Neural crest cell (in vitro differentiated cells): ENCODE measurements around the gene GRK2. TPM values are rescaled to one million over a fixed set of nuclear protein-coding genes. Genes with fewer than 3 reads are reported as not detected.

Experiments
- DNase-seq: peaks from one replicate; pipeline ENCODE4 v3.0.0; 2021; ENCODE audit warnings: low read depth, mixed read lengths, low spot score
- H3K27ac Mint-ChIP-seq: one replicate; pipeline ENCODE4 v1.8.0; 2021; ENCODE audit warnings: mild to moderate bottlenecking, mixed read lengths; ENCODE audit not compliant: unreplicated experiment
- H3K27me3 Mint-ChIP-seq: 2 replicates; pipeline ENCODE4 v1.8.0; 2021; ENCODE audit warnings: low read depth, mild to moderate bottlenecking, mixed read lengths
- H3K36me3 Mint-ChIP-seq: 2 replicates; pipeline ENCODE4 v1.8.0; 2021; ENCODE audit warnings: low read depth, mild to moderate bottlenecking, mixed read lengths
- H3K4me1 Mint-ChIP-seq: 2 replicates; pipeline ENCODE4 v1.8.0; 2021; ENCODE audit warnings: mixed read lengths
- H3K4me3 Mint-ChIP-seq: one replicate; pipeline ENCODE4 v1.8.0; 2021; ENCODE audit warnings: mild to moderate bottlenecking, mixed read lengths
- H3K9me3 Mint-ChIP-seq: 2 replicates; pipeline ENCODE4 v1.8.0; 2021; ENCODE audit warnings: mixed read lengths
- total RNA-seq: library from RNA; stranded (reverse); gene quantifications from 2 replicates; pipeline ENCODE4 v1.2.1, GENCODE V29; 2021
- TF ChIP-seq, protein P1 (sequence below): fragments of 200-600 bp; sonication (generic); conservative IDR thresholded peaks from 2 replicates; pipeline ENCODE4 v1.5.0; 2021; ENCODE audit warnings: antibody characterized with exemption, mild to moderate bottlenecking

GRK2 gene
- total RNA-seq, 1 donor from 2014 or later, result 51.3 TPM

DNA sequence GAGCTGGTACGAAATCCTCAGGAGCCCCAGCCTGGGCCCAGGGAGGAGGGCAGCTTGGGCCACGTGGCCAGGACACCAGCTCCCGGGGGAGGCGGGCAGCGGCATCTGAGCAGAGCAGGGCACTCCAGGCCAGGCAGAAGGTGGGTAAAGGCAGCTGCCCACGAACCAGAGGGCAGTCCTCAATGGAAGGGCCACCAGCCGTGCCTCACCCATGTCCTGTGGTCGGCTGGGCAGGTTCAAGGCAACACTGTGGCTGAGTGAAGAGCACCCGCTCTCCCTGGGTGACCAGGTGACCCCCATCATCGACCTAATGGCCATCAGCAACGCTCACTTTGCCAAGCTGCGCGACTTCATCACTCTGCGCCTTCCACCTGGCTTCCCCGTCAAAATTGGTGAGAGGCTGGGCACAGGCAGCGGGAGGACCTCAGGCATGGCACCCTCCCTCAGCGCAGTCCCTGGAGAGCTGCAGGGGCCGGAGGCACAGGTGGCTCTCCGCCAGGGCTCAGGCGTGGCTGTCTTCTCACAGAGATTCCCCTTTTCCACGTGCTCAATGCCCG, 34.6 kb downstream of the GRK2 start:
- Mint-ChIP-seq H3K36me3 (peaks cover 20% of the 10 kb centered on the region), H3K9me3 (peaks cover 2% of the 10 kb centered on the region), H3K4me3 (no peak overlapping the region), H3K4me1 (peaks cover 8% of the 10 kb centered on the region), H3K27ac (no peak overlapping the region), H3K27me3 (peaks cover 21% of the 10 kb centered on the region)
- TF ChIP-seq, protein P1, sequence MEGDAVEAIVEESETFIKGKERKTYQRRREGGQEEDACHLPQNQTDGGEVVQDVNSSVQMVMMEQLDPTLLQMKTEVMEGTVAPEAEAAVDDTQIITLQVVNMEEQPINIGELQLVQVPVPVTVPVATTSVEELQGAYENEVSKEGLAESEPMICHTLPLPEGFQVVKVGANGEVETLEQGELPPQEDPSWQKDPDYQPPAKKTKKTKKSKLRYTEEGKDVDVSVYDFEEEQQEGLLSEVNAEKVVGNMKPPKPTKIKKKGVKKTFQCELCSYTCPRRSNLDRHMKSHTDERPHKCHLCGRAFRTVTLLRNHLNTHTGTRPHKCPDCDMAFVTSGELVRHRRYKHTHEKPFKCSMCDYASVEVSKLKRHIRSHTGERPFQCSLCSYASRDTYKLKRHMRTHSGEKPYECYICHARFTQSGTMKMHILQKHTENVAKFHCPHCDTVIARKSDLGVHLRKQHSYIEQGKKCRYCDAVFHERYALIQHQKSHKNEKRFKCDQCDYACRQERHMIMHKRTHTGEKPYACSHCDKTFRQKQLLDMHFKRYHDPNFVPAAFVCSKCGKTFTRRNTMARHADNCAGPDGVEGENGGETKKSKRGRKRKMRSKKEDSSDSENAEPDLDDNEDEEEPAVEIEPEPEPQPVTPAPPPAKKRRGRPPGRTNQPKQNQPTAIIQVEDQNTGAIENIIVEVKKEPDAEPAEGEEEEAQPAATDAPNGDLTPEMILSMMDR, result no peak
- no peak for DNase-seq

DNA sequence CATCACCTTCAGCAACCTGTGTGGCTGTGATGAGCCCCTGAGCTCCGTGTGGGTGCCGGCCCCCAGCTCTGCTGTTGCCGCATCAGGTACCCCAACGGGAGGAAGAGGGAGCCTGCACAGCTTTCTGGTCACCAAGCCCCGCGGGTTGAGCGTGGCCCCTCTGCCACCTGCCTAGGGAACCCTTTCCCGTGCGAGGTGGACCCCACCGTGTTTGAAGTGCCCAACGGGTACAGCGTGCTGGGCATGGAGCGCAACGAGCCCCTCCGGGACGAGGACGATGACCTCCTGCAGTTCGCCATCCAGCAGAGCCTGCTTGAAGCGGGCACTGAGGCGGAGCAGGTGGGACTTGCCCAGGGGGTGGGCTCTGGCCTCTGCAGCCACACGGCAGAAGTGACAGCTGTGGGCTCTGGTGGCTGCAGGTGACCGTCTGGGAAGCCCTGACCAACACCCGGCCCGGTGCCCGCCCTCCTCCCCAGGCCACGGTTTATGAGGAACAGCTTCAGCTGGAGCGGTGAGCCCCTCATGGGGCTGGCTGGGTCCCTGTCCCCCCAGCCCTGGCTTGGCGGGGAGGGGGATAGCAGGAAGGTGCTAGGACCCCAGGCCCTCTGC, 35.1 kb downstream of the GRK2 start:
- H3K27me3 Mint-ChIP-seq, result peaks cover 21% of the 10 kb centered on the region
- DNase-seq, result no peak
- TF ChIP-seq, protein P1, result no peak
- peaks cover 14% of the 10 kb centered on the region for H3K36me3 Mint-ChIP-seq
- no peaks in the 10 kb centered on the region for H3K9me3 Mint-ChIP-seq
- peaks cover 8% of the 10 kb centered on the region for H3K4me1 Mint-ChIP-seq
- H3K4me3 Mint-ChIP-seq, result no peak overlapping the region
- H3K27ac Mint-ChIP-seq, result no peak overlapping the region

DNA sequence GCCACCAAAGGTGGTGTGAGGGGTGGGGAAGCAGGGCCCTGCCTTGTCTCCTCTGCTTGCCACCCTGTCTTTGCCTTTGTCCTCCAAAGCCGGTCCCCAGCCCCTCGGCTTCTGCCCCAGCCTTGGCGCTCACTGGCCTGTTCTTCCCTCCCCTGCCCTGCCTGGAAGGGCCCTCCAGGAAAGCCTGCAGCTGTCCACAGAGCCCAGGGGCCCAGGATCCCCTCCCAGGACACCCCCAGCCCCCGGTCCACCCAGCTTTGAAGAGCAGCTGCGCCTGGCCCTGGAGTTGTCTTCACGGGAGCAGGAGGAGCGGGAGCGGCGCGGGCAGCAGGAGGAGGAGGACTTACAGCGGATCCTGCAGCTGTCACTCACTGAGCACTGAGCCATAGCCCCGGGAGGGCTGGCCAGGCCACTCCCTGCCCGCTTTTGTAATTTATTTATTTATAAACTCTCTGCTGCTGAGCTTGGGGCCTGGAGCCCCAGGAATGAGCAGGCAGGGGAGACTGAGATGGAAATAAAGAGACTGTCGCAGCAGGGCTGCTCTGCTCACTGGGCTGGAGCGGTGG, 35.8 kb downstream of the GRK2 start:
- TF ChIP-seq, protein P1, result no peak
- peaks cover 8% of the 10 kb centered on the region for H3K4me1 Mint-ChIP-seq
- peak overlapping the region; percentile 74 for H3K4me3 Mint-ChIP-seq
- peaks cover 8% of the 10 kb centered on the region for H3K36me3 Mint-ChIP-seq
- H3K27me3 Mint-ChIP-seq, result peaks cover 21% of the 10 kb centered on the region
- DNase-seq, result no peak
- H3K27ac Mint-ChIP-seq, result no peak overlapping the region
- H3K9me3 Mint-ChIP-seq, result no peaks in the 10 kb centered on the region

DNA sequence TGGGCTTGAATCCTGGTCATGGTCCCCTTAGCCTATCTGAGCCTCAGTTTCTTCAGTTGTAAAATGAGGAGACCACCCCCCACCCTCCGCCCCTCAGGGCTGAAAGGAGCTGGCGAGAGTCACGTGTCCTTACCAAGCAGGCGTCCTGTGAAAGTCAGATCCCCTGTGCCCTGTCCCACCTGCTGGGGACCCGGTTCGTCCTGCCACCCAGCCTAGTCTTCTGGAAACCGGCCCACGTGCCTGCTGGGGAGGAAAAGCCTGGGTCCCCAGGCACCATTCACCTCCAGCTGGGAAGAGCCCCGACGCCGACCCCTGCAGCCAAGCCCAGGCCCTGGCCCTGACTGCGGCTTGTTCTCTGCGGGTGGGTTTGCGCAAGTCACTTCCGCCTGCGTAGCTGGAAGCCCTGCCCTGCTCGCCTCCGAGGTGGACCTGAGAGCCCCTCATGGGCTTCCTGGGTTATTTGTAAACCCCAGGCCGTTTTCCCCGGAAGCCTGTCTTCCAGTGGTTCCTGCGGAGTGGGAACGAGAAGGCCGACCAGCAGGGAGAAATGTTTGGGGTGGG, 36.4 kb downstream of the GRK2 start:
- H3K36me3 Mint-ChIP-seq, result peaks cover 7% of the 10 kb centered on the region

DNA sequence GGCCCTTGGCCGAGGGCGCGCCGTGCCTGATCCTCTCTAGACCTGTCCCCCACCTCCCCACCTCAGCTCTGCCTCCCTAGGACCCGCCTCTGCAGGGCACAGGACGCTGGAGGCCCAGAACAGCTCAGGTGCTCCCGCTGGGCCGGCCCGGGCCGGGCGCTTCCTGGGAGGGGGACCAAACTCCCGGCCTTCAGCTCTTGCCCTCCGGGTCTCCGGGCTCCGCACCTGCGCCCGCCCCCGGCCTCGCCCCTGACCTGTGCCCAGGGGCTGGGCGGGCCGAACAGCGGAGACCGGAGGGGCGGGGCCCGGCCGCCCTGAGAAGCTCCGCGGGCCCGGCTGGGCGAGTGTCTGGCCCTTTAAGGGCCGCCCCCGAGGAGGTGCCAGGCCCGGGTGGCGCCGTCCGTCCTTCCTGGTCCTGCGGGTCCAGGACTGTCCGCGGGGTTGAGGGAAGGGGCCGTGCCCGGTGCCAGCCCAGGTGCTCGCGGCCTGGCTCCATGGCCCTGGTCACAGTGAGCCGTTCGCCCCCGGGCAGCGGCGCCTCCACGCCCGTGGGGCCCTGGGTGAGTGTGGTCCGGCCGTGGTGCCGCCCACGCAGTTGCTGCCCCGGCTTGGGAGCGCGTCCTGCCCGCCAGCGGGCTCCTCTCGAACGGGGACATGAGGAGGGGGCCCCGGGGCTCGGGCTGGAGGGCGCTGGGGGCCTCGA, 37.0 kb downstream of the GRK2 start, which contains the start of gene SSH3:
Gene SSH3 (plus strand): TSS at position 399 of the 703 bp plus-strand sequence. CDS start 96 bp downstream, at position 495.
- TF ChIP-seq, protein P1, result no peak
- H3K27ac Mint-ChIP-seq, result no peak within 1 kb of the TSS

More for the DNA sequence above, 36.4 kb downstream of the GRK2 start:
- no peak for DNase-seq
- H3K27me3 Mint-ChIP-seq, result peaks cover 21% of the 10 kb centered on the region
- peaks cover 8% of the 10 kb centered on the region for H3K4me1 Mint-ChIP-seq
- TF ChIP-seq, protein P1, result no peak
- H3K27ac Mint-ChIP-seq, result no peak overlapping the region
- no peaks in the 10 kb centered on the region for H3K9me3 Mint-ChIP-seq
- H3K4me3 Mint-ChIP-seq, result peak overlapping the region; percentile 74

More for the DNA sequence above, 37.0 kb downstream of the GRK2 start, which contains the start of gene SSH3:
- Mint-ChIP-seq H3K9me3 (no peaks in the 10 kb centered on the region), H3K4me1 (peaks cover 8% of the 10 kb centered on the region), H3K27me3 (peaks cover 21% of the 10 kb centered on the region), H3K4me3 (peak within 1 kb of the TSS; percentile 74), H3K36me3 (peaks cover 4% of the 10 kb centered on the region)
- DNase-seq, result no peak
